HepG2 (cell line): ENCODE data around the gene RPS14. TPM values are rescaled to one million over a fixed set of nuclear protein-coding genes. Genes with fewer than 3 reads are reported as not detected.

Experiments
- ARID4A ChIP-seq: sonication (generic); formaldehyde crosslinking; IDR thresholded peaks from 2 replicates; pipeline ENCODE4 v1.5.0; 2020; ENCODE audit warnings: mild to moderate bottlenecking, missing genetic modification reagents, borderline replicate concordance
- BCL6 ChIP-seq: IDR thresholded peaks from 2 replicates; pipeline ENCODE4 v1.6.1; 2016; ENCODE audit warnings: missing genetic modification reagents, missing compliant biosample characterization
- ETV6 ChIP-seq: sonication (generic); formaldehyde crosslinking; conservative IDR thresholded peaks from 2 replicates; pipeline ENCODE4 v1.4.0; 2020; ENCODE audit warnings: missing genetic modification reagents
- HCFC1 ChIP-seq: fragments of 150-350 bp; IDR thresholded peaks from 2 replicates; pipeline ENCODE4 v1.6.1; 2014; ENCODE audit warnings: low read depth, low read length
- HNF4A ChIP-seq: sonication (generic); formaldehyde crosslinking; IDR thresholded peaks from 2 replicates; pipeline ENCODE4 v1.4.0; 2020; ENCODE audit warnings: missing genetic modification reagents
- MED8 ChIP-seq: sonication (generic); formaldehyde crosslinking; IDR thresholded peaks from 2 replicates; pipeline ENCODE4 v1.8.1; 2023; ENCODE audit warnings: mild to moderate bottlenecking, missing genetic modification reagents; ENCODE audit not compliant: insufficient replicate concordance
- MIXL1 ChIP-seq: IDR thresholded peaks from 2 replicates; pipeline ENCODE4 v1.6.1; 2016
- NR3C1 ChIP-seq: sonication (generic); formaldehyde crosslinking; IDR thresholded peaks from 2 replicates; pipeline ENCODE4 v1.4.0; 2020; ENCODE audit warnings: missing genetic modification reagents
- PAXIP1 ChIP-seq: sonication (generic); formaldehyde crosslinking; conservative IDR thresholded peaks from 2 replicates; pipeline ENCODE4 v1.4.0; 2020; ENCODE audit warnings: mild to moderate bottlenecking, missing genetic modification reagents, moderate library complexity
- RELA ChIP-seq: sonication (generic); formaldehyde crosslinking; IDR thresholded peaks from 2 replicates; pipeline ENCODE4 v1.4.0; 2020; ENCODE audit warnings: missing genetic modification reagents
- RFX5 ChIP-seq: IDR thresholded peaks from 2 replicates; pipeline ENCODE4 v1.6.1; 2011; ENCODE audit warnings: low read depth, low read length, improper control_type of control experiment
- TMF1 ChIP-seq: sonication (generic); formaldehyde crosslinking; IDR thresholded peaks from 2 replicates; pipeline ENCODE4 v1.8.1; 2022; ENCODE audit warnings: low read depth, missing genetic modification reagents
- UBTF ChIP-seq: sonication (generic); formaldehyde crosslinking; IDR thresholded peaks from 2 replicates; pipeline ENCODE4 v1.4.0; 2020; ENCODE audit warnings: mild to moderate bottlenecking, missing genetic modification reagents
- ZNF251 ChIP-seq: sonication (generic); formaldehyde crosslinking; IDR thresholded peaks from 2 replicates; pipeline ENCODE4 v1.9.0; 2021; ENCODE audit warnings: mild to moderate bottlenecking, missing genetic modification reagents
- ZNF501 ChIP-seq: sonication (generic); formaldehyde crosslinking; IDR thresholded peaks from 2 replicates; pipeline ENCODE4 v1.5.1; 2020; ENCODE audit warnings: mild to moderate bottlenecking, moderate library complexity, missing genetic modification reagents
- ZNF616 ChIP-seq: sonication (generic); formaldehyde crosslinking; IDR thresholded peaks from 2 replicates; pipeline ENCODE4 v1.5.0; 2020; ENCODE audit warnings: low read depth, mild to moderate bottlenecking, missing genetic modification reagents
- ZUFSP ChIP-seq: sonication (generic); formaldehyde crosslinking; IDR thresholded peaks from 2 replicates; pipeline ENCODE4 v1.9.0; 2021; ENCODE audit warnings: missing genetic modification reagents, mild to moderate bottlenecking, borderline replicate concordance
- ZZZ3 ChIP-seq: sonication (generic); formaldehyde crosslinking; IDR thresholded peaks from 2 replicates; pipeline ENCODE4 v1.4.0; 2020; ENCODE audit warnings: missing genetic modification reagents, mild to moderate bottlenecking, borderline replicate concordance
- polyA plus RNA-seq, 8 experiments: library from polyadenylated mRNA; depleted of rRNA in 3 of 8; stranded (reverse) in 7 of 8; unstranded in 1 of 8; fragments of >200 nt; fragmentation: Illumina TruSeq in 4 of 8; extraction: Trizol in 4 of 8; gene quantifications; 2 replicates each; pipeline versions ENCODE4 v1.2.1 to v1.2.3, GENCODE V29; 2011 to 2016; ENCODE audit warnings: low read depth in 4 of 8, missing spikeins in 1 of 8, mixed read lengths in 1 of 8; ENCODE audit not compliant: insufficient read depth in 1 of 8
- total RNA-seq, 5 experiments: library from RNA; depleted of rRNA; stranded (reverse); fragments of >200 nt; fragmentation: Illumina TruSeq; extraction: Trizol; gene quantifications; 2 replicates each; pipeline ENCODE4 v1.2.3, GENCODE V29; 2016; ENCODE audit warnings: low read depth in 1 of 5

The RPS14 gene
- total and polyA plus RNA-seq, 2 of the 13 experiments (the other 11 are each of a cell fraction or from before 2014, with no cell fraction given): 2,116 to 3,295 TPM

- TF ChIP-seq UBTF (CRISPR knock-in tag) (no peak), HNF4A (CRISPR knock-in tag) (no peak), MED8 (CRISPR knock-in tag) (no peak), NR3C1 (CRISPR knock-in tag) (no peak), PAXIP1 (no peak), ZZZ3 (CRISPR knock-in tag) (no peak), RFX5 (no peak), MIXL1 (CRISPR knock-in tag) (0 out of 2 replicates have a peak, but pooled peaks have one; percentile 13), TMF1 (no peak), ZNF616 (no peak), ZUFSP (CRISPR knock-in tag) (no peak), ARID4A (CRISPR knock-in tag) (no peak), ZNF251 (CRISPR knock-in tag) (no peak), ZNF501 (CRISPR knock-in tag) (peak; percentile 56; the same call in 1 of the 2 replicates), ETV6 (CRISPR knock-in tag) (no peak), RELA (CRISPR knock-in tag) (no peak), HCFC1 (no peak), BCL6 (CRISPR knock-in tag) (peak; percentile 11; the same call in 1 of the 2 replicates)
Measured at GRCh38 chr5:150484964-150485692, 35.6 kb upstream of the RPS14 start (continued).
